H9 (cell line): ENCODE data around the gene TMCO4. TPM values are rescaled to one million over a fixed set of nuclear protein-coding genes. Genes with fewer than 3 reads are reported as not detected.

ENCODE experiments used
- DNase-seq: peaks from one replicate; pipeline ENCODE4 v3.0.0-alpha.2; 2017
- H2AFZ ChIP-seq: one replicate; pipeline ENCODE4 v1.6.1; 2013; ENCODE audit warnings: mild to moderate bottlenecking, low read length, control low read depth, moderate library complexity
- H2AK5ac ChIP-seq: 2 replicates; pipeline ENCODE4 v1.6.1; 2013; ENCODE audit warnings: low read length, control low read depth, mixed read lengths; ENCODE audit not compliant: insufficient read length
- H2BK120ac ChIP-seq: one replicate; pipeline ENCODE4 v1.6.1; 2013; ENCODE audit warnings: low read depth, mild to moderate bottlenecking, low read length, control low read depth, inconsistent platforms; ENCODE audit not compliant: poor library complexity, severe bottlenecking
- H2BK12ac ChIP-seq: 2 replicates; pipeline ENCODE4 v1.6.1; 2013; ENCODE audit warnings: low read length, control low read depth, mixed read lengths, low read depth; ENCODE audit not compliant: insufficient read length
- H2BK15ac ChIP-seq: 2 replicates; pipeline ENCODE4 v1.6.1; 2013; ENCODE audit warnings: low read depth, low read length, control low read depth
- H2BK20ac ChIP-seq: one replicate; pipeline ENCODE4 v1.6.1; 2013; ENCODE audit warnings: low read depth, mild to moderate bottlenecking, low read length, control low read depth, inconsistent platforms; ENCODE audit not compliant: poor library complexity, severe bottlenecking
- H2BK5ac ChIP-seq: 2 replicates; pipeline ENCODE4 v1.6.1; 2013; ENCODE audit warnings: low read length, control low read depth, mixed read lengths; ENCODE audit not compliant: insufficient read length
- H3K14ac ChIP-seq: 2 replicates; pipeline ENCODE4 v1.6.1; 2013; ENCODE audit warnings: low read length, control low read depth; ENCODE audit not compliant: insufficient read depth
- H3K18ac ChIP-seq: 2 replicates; pipeline ENCODE4 v1.6.1; 2013; ENCODE audit warnings: low read depth, mild to moderate bottlenecking, mixed read lengths, low read length, control low read depth; ENCODE audit not compliant: insufficient read length
- H3K23ac ChIP-seq: 2 replicates; pipeline ENCODE4 v1.6.1; 2013; ENCODE audit warnings: low read length, control low read depth, mixed read lengths, low read depth; ENCODE audit not compliant: insufficient read length
- H3K23me2 ChIP-seq: 2 replicates; pipeline ENCODE4 v1.6.1; 2013; ENCODE audit warnings: low read depth, mild to moderate bottlenecking, mixed read lengths, low read length, control low read depth; ENCODE audit not compliant: insufficient read length, poor library complexity, severe bottlenecking
- H3K27ac ChIP-seq: 2 replicates; pipeline ENCODE4 v1.5.1; 2013; ENCODE audit warnings: low read length, control low read depth, mixed read lengths, low read depth; ENCODE audit not compliant: insufficient read length
- H3K27me3 ChIP-seq: 2 replicates; pipeline ENCODE4 v1.6.1; 2013; ENCODE audit warnings: low read length, control low read depth, inconsistent platforms; ENCODE audit not compliant: insufficient read depth
- H3K4ac ChIP-seq: 2 replicates; pipeline ENCODE4 v1.6.1; 2013; ENCODE audit warnings: low read depth, mild to moderate bottlenecking, control low read depth, inconsistent platforms, low read length, moderate library complexity
- H3K4me1 ChIP-seq: 2 replicates; pipeline ENCODE4 v1.6.1; 2013; ENCODE audit warnings: low read length, control low read depth, inconsistent platforms; ENCODE audit not compliant: insufficient read depth
- H3K4me2 ChIP-seq: 2 replicates; pipeline ENCODE4 v1.6.1; 2013; ENCODE audit warnings: low read length, control low read depth, mixed read lengths; ENCODE audit not compliant: insufficient read length, insufficient read depth
- H3K56ac ChIP-seq: 2 replicates; pipeline ENCODE4 v1.6.1; 2013; ENCODE audit warnings: low read depth, mild to moderate bottlenecking, mixed read lengths, low read length, control low read depth; ENCODE audit not compliant: insufficient read length
- H3K79me1 ChIP-seq: 2 replicates; pipeline ENCODE4 v1.6.1; 2013; ENCODE audit warnings: low read depth, mild to moderate bottlenecking, moderate library complexity, low read length, control low read depth, inconsistent platforms; ENCODE audit not compliant: insufficient read depth, poor library complexity, severe bottlenecking
- H3K79me2 ChIP-seq: 2 replicates; pipeline ENCODE4 v1.6.1; 2013; ENCODE audit warnings: low read length, control low read depth, inconsistent platforms; ENCODE audit not compliant: insufficient read depth
- H3K9ac ChIP-seq: 2 replicates; pipeline ENCODE4 v1.6.1; 2013; ENCODE audit warnings: low read length, control low read depth, mixed read lengths; ENCODE audit not compliant: insufficient read length; ENCODE audit errors: extremely low read depth
- H3K9me3 ChIP-seq: one replicate; pipeline ENCODE4 v1.6.1; 2013; ENCODE audit warnings: low read depth, low read length, inconsistent platforms; ENCODE audit not compliant: control insufficient read depth
- H3T11ph ChIP-seq: one replicate; pipeline ENCODE4 v1.6.1; 2013; ENCODE audit warnings: mild to moderate bottlenecking, low read length, control low read depth, inconsistent platforms
- H4K20me1 ChIP-seq: one replicate; pipeline ENCODE4 v1.6.1; 2013; ENCODE audit not compliant: control insufficient read depth, insufficient read length, insufficient read depth
- H4K5ac ChIP-seq: 2 replicates; pipeline ENCODE4 v1.6.1; 2013; ENCODE audit warnings: low read depth, mild to moderate bottlenecking, mixed read lengths, low read length, control low read depth; ENCODE audit not compliant: insufficient read length
- H4K8ac ChIP-seq: replicated peaks from 2 replicates; pipeline ENCODE4 v1.6.1; 2013; ENCODE audit warnings: low read length, control low read depth, mixed read lengths, low read depth; ENCODE audit not compliant: insufficient read length
- H4K91ac ChIP-seq: 2 replicates; pipeline ENCODE4 v1.6.1; 2013; ENCODE audit warnings: low read depth, mild to moderate bottlenecking, moderate library complexity, mixed read lengths, low read length, control low read depth; ENCODE audit not compliant: insufficient read length
- H3K27ac Mint-ChIP-seq, 3 experiments: 2 replicates in 2 of 3; 3 replicates in 1 of 3; pipeline ENCODE4 v1.8.0; 2020 to 2021; ENCODE audit warnings: mixed read lengths in 3 of 3, mild to moderate bottlenecking in 1 of 3, moderate library complexity in 1 of 3
- H3K27me3 Mint-ChIP-seq: 2 replicates; pipeline ENCODE4 v1.8.0; 2021; ENCODE audit warnings: low read depth, mild to moderate bottlenecking, moderate library complexity, mixed read lengths
- H3K36me3 Mint-ChIP-seq, 3 experiments: 2 replicates in 2 of 3; 3 replicates in 1 of 3; pipeline ENCODE4 v1.8.0; 2020 to 2021; ENCODE audit warnings: low read depth in 3 of 3, mixed read lengths in 3 of 3; ENCODE audit not compliant: insufficient read depth in 1 of 3
- H3K4me1 Mint-ChIP-seq, 2 experiments: 2 replicates each; pipeline ENCODE4 v1.8.0; 2020; ENCODE audit warnings: mixed read lengths in 2 of 2
- H3K4me3 Mint-ChIP-seq, 2 experiments: 2 replicates in 1 of 2; 3 replicates in 1 of 2; pipeline ENCODE4 v1.8.0; 2020 to 2021; ENCODE audit warnings: mild to moderate bottlenecking in 2 of 2, mixed read lengths in 2 of 2, moderate library complexity in 1 of 2
- H3K9me3 Mint-ChIP-seq, 2 experiments: 2 replicates in 1 of 2; 3 replicates in 1 of 2; pipeline ENCODE4 v1.8.0; 2020; ENCODE audit warnings: mild to moderate bottlenecking in 2 of 2, mixed read lengths in 2 of 2, moderate library complexity in 1 of 2
- CTCF ChIP-seq: fragments of 200-600 bp; sonication (generic); conservative IDR thresholded peaks from 3 replicates; pipeline ENCODE4 v1.8.0; 2021; ENCODE audit warnings: antibody characterized with exemption, mild to moderate bottlenecking
- WGBS: extraction: QIAGEN DNeasy Blood & Tissue Kit; methylation state at CpG from one replicate; pipeline ENCODE4 v1.1.7; 2013; ENCODE audit warnings: missing lambda C conversion rate, low lambda C conversion rate, mixed read lengths; ENCODE audit not compliant: insufficient read length; ENCODE audit errors: extremely low coverage; 5-methylcytosine and 5-hydroxymethylcytosine counted together
- total RNA-seq: library from RNA; stranded (reverse); gene quantifications from 2 replicates; pipeline ENCODE4 v1.2.1, GENCODE V29; 2021

TMCO4 gene
- total RNA-seq, 1 experiment from 2014 or later: 4.0 TPM

DNA sequence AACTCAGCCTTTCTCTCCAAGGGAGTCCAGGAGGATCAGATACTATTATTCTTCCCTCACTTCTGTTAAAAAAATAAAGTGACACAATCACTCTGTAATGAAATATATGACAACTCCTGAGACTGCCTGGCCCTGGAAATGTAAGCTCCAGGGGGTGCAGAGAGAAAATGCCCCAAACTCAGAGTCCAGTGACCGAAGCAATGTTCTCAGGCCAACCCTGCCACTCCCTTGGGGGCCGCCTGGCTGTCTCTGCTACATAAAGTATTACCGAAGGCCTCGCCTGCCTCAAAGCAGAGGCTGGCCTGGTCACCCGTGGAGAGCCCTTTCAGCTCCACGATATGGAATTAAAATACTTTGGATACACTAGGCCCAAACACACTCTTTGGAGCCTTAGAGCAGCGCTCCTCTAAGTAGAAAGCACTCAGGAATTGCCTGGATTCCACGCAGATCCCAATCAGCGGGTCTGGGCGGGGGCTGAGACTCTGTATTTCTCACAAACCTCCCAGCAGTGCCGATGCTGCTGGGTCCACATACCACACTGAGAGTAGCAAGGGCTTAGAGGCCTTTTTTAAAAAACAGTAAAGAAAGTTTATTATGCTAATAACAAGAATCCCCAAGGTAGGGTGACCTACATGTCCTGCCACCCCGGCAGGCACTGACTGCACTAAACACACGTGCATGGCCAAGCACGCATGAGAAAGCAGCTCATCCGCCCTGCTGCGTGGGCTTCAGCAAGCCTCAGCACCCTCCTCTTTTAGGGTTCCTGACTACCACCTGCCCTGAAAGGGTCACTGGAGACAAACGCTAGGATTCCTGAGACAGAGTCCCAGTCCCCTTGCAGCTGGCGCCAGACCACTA lies 31.1 kb downstream of the TMCO4 start:
- Mint-ChIP-seq H3K4me3 (no peak overlapping the region; a peak in 1 of 5 replicates), H3K36me3 (no peaks in the 10 kb centered on the region), H3K27me3 (peaks cover 28% of the 10 kb centered on the region), H3K4me1 (peaks cover 26 to 37% of the 10 kb centered on the region in 2 experiments), H3K9me3 (no peaks in the 10 kb centered on the region), H3K27ac (0 out of 7 replicates have a peak overlapping the region, but pooled peaks of 1 of the 3 experiments have one; percentile 8)
- H2BK5ac ChIP-seq: no peak overlapping the region
- H3K9me3 ChIP-seq: no peaks in the 10 kb centered on the region
- H3K18ac ChIP-seq: no peak overlapping the region
- no peaks in the 10 kb centered on the region for H3K23me2 ChIP-seq
- H3K79me1 ChIP-seq: no peaks in the 10 kb centered on the region
- no peak overlapping the region for H4K8ac ChIP-seq
- H4K20me1 ChIP-seq: peaks cover 2% of the 10 kb centered on the region
- no peaks in the 10 kb centered on the region for H3K79me2 ChIP-seq
- peaks cover 6% of the 10 kb centered on the region; the same call in 1 of the 2 replicates for H3K4me1 ChIP-seq
- H3K4me2 ChIP-seq: no peak overlapping the region
- no peak overlapping the region for H3K4ac ChIP-seq
- no peaks in the 10 kb centered on the region for H3K27me3 ChIP-seq
- H2BK12ac ChIP-seq: no peak overlapping the region
- H3K23ac ChIP-seq: no peak overlapping the region
- no peak overlapping the region for H2BK20ac ChIP-seq
- no CpG with 5 or more reads among the region's 18 CpGs for WGBS
- no peak overlapping the region for H3K27ac ChIP-seq
- no peak overlapping the region for H3K14ac ChIP-seq
- no peak overlapping the region for H3T11ph ChIP-seq
- no peak overlapping the region for H2BK15ac ChIP-seq
- no peak overlapping the region for H2AK5ac ChIP-seq
- H4K5ac ChIP-seq: no peak overlapping the region
- TF ChIP-seq CTCF: no peak
- no peak overlapping the region for H2AFZ ChIP-seq
- H3K56ac ChIP-seq: no peak overlapping the region
- H3K9ac ChIP-seq: no peak overlapping the region
- no peak overlapping the region for H2BK120ac ChIP-seq
- no peak for DNase-seq
- H4K91ac ChIP-seq: no peak overlapping the region
